Left renal pelvis (tissue), 4 donors: ENCODE data around the gene PACRG. TPM values are rescaled to one million over a fixed set of nuclear protein-coding genes. Genes with fewer than 3 reads are reported as not detected.

Experiments used
- DNase-seq, 4 donors: peaks; one replicate each; pipeline ENCODE4 v3.0.0-alpha.2; 2013; ENCODE audit warnings: low read depth in 4 of 4, low spot score in 3 of 4
- polyA plus RNA-seq, 4 donors: library from polyadenylated mRNA; unstranded; fragments of 120-200 nt; gene quantifications; one replicate each; pipeline ENCODE4 v1.2.1, GENCODE V29; 2013; ENCODE audit not compliant: insufficient read length in 4 of 4

Gene PACRG
- polyA plus RNA-seq, 4 donors, result 5.3 to 22.3 (median 14.2) TPM

GRCh38 chr6:163165155-163165910 is 437.6 kb downstream of the PACRG start:
- no peak for DNase-seq

GRCh38 chr6:163165922-163166321 is 438.1 kb downstream of the PACRG start:
- DNase-seq, result no peak

DNA sequence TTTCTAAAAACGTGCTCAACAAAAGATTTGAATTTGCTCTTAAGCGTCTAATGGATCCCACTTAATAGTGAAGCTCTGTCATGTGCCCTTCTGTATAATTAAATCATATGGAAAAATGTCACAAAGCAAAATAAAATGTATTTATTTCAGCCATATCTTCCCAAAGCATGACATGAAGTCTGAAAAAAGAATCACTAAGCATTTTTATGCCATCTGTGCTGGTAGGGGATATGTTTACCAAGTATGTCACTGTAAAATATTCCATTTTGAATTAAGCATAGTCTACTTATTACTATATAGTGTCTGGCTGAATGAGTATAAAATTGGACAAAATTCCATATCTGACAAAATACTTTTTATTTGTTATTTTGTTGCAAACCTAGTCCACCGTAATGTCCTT is 438.7 kb downstream of the PACRG start:
- DNase-seq, result no peak

DNA sequence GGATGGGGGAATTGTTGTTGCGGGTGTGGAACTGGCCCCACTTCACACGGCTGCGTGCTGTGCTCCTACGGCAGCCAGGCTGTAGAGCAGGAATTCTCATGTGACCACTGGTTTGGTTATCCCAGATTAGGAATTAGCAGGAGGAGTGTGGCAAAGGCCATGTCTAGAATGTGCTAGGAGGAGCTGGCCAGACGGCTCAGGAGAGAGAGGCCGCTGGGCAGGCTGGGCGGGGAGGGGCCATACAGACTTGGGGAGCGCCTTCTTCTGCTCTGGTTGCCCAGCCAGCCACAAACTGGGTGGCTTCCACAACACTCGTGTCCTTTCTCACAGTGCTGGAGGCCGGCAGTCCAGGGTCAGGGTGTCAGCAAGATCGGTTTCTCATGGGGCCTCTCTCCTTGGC is 441.7 kb downstream of the PACRG start:
- no peak for DNase-seq

GRCh38 chr6:163170294-163170883 is 442.6 kb downstream of the PACRG start:
- DNase-seq, result no peak

GRCh38 chr6:163173741-163174140 is 446.0 kb downstream of the PACRG start:
- DNase-seq, result no peak

- DNase-seq, result no peak
Observed at GRCh38 chr6:163175301-163175700, 447.5 kb downstream of the PACRG start.

DNA sequence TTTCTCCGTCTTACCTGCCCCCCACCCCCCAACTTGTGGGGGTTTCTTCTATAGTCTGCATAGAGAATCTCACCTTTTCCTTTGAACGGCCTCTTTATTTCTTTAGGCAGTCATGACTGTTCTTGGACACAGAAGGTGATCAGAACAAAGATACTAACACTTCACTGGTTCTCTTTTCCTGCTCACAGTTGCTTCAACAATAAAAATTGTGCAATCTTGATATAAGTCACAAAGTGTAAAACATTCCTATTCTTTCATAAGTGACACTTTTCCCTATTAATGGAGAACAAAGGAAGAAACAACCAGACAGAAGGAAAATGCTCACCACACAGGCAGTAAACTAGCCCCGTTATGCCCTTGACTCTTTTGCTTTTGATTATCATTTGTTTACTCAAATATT is 448.3 kb downstream of the PACRG start:
- no peak for DNase-seq

- no peak for DNase-seq
Observed at GRCh38 chr6:163177007-163177406, 449.2 kb downstream of the PACRG start.

GRCh38 chr6:163177892-163178420 is 450.2 kb downstream of the PACRG start:
- no peak for DNase-seq

DNA sequence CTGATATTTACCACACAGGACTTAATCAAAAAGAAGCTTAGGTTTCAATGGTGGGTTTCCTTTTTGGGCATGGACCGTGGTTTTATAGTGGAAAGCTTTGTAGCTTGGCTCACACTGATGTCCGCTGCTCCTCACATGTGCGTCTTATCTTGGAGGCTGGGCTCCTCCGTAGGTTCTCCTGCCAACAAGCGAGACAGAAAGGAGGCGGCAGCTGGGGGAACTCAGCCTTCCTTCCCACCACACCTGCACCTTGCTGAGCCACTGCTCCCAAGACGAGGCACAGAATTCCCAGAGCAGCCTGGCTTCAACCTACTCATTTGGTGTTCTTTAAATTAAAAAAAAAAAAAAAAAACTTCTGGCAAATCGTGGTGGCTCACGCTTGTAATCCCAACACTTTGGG is 451.3 kb downstream of the PACRG start:
- DNase-seq, result no peak

DNA sequence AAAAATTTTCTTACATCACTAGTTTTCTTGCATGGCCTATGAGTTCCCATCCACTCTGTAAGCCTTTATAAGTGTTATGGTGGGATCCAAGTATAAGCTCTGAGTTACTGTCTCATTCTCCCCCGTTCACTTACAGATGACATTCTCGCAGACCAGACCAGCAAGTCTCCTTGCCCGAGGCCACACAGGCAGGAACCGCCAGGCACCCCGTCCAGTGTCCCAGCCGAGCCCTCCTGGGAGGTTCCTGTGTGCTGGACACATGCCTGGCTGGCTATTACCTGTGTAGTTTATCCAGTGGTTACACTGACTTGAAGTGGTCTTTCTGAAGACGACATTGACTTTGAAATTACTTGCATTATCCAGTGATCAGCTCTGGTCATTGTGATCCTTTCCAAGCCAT is 451.9 kb downstream of the PACRG start:
- DNase-seq, result no peak

GRCh38 chr6:163180874-163181541 is 453.2 kb downstream of the PACRG start:
- peak in 2 of 4 donors; percentile 7 to 24 for DNase-seq

DNA sequence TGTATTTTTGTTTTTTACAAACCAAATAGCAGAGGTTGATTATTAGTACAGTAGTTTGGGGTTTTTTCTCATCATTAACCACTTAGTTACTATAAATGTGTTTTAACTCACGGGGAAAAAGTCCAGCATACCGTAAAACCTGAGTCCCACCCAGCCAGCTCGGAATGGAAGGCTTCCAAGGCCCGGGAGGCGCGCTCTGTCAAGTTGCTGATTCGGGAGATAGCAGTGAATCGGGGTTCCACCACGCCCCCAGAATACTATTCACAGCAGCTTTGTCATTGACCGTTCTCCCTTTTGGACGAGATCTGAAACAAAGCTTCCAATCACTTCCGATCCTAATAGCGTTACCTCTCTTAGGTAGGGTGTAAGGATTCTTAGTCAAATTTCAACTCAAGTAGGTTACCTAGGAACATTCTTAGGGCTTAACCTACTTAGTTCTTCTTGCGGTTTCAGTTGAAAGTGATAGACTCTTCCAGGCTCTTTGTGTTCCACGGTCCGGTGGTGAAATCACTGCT is 453.9 kb downstream of the PACRG start:
- no peak for DNase-seq

DNA sequence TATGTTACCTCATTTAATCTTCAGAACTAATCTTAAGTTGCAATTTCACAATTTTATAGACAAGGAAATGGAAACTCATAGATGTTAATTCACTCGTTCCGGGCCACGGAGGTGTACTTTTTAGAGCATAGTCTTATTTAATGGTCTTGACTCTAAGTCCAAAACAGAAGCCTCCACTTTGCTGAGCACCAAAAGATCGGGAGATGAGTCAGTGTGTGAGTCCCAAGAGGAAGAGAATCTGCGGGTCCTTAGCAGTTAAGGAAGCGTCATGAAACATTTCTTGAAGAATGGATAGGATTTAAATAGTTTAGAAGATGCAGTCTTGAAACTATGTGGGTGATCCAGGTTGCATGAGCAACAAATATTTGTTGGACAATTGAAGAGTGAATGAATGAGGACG is 454.9 kb downstream of the PACRG start:
- no peak for DNase-seq

- no peak for DNase-seq
Observed at GRCh38 chr6:163183806-163184205, 456.0 kb downstream of the PACRG start.

GRCh38 chr6:163185744-163186143 is 458.0 kb downstream of the PACRG start:
- DNase-seq, result no peak

DNA sequence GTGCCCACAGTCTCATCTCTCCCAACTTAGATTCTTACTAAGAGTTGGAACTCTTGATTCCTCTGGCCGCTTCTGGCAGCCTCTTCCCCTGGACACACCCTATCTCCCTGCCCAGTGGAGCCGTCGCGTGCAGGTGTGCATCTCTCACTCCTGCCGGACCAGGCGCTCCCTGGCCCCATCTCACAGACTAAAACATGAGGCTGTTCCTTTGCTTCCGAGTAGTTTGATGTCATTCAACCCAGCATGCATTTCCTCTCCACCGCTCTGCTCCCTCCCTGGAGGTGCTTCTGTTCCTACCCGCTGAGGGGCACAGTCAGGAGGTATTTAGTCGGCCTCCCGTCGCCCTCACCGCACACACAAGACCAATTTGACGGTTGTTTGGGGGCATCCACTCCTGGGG is 458.8 kb downstream of the PACRG start:
- no peak for DNase-seq

DNA sequence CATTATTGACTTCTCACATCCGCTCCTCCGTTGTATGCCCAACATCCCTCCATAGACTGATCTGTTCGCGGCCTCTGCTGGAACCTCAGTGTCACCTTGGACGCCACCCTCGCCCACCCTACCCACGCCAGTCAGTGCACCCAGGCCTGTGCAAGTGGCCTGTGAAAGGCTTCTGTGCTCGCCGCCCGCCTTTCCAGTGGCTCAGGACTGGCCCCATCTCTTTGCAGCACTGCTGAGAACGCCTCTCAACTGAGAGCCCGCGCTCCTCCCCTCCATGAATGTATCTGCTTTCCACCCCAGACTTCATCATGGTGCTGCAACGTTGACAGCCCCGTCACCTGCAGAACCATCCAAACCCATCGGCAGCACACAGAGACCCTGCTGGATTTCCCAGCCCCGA is 459.4 kb downstream of the PACRG start:
- DNase-seq, result no peak

DNA sequence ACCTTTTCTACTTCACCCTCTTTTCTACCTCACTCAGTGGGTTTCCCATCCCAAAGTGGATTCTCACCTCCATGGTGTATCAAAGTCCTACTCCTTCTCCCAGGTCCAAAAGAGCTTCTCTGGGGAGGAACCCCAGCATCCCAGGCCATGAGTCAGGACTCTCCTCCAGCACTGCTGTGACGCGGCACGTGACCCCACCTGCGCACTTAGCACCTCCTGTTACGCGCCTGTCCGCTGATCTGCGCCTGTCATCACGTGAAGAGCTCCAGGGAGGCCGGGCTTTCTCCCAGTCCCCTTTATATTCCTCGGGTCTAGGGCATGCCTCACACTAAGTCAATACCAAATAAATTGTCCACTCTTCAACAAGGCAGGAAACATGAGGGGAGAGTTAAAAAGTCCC is 459.8 kb downstream of the PACRG start:
- no peak for DNase-seq

GRCh38 chr6:163188746-163189145 is 461.0 kb downstream of the PACRG start:
- DNase-seq, result no peak

GRCh38 chr6:163189609-163190008 is 461.8 kb downstream of the PACRG start:
- DNase-seq, result no peak
